NCI-H1105 treated with DMSO at 0.1 percent for 48 hours (cell line): Measurements from ENCODE around the gene H6PD.

Experiments
- DNase-seq: peaks from one replicate; lab custom pipeline; 2025; lab: John Stamatoyannopoulos, UW

H6PD gene

DNA sequence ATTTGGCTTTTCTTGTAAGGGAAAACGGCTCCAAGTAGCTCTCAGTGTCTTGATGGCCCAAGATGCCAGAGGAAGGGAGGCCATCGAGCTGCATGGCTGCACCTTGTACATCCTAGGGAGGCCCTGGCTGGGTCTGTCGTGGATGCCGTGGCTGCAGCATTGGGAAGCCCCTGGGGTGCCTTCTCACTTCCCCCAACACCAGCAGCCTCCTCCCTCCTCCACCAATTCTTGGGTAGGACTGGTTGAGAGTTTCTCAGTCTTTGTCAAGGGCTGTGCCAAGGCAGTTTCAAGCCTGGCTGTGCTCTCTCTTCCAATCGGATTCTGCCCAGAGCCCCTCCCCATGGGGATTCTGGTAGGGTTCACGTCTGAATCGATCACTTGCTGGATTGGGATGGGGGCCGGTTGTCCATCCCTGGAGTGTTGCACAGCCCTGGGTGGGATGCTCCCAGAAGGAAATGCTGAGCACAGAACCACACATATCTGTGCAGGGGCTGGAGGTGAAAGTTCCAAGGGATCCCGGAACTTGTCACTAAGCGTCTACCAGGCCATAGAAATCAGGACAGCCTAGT lies 44.1 kb downstream of the H6PD start:
- DNase-seq: no peak

DNA sequence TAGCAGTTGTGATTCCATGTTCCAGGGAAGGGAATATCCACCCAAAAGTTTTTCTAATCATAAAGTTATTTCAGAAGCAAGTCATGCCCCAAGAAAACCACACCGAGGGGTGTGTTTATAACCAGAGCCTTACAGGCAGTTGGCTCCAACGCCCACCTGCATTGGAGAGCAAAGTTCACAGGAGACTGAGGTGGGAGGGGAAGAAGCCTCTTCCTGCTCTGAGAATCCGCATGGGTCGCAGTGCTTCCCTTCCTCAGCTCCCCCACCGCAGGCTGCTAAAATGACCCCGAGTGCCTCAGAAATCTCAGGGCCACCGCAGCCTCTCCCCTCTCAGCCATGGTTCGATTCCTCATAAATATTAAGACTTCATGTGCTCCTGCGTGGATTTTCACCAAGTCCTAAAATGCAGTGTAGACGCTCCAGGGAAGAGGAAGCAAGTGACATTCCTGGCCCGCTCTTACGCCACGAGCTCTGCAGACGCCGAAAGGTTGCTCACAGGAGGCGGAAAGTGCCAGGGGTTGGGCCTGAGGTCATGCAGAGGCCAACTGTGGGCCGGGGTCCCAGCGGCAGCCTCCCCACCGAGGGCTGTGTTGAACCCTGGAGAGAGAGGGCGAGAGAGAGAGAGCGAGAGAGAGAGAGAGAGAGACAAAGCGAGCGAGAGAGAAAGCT lies 44.7 kb downstream of the H6PD start:
- DNase-seq: no peak

DNA sequence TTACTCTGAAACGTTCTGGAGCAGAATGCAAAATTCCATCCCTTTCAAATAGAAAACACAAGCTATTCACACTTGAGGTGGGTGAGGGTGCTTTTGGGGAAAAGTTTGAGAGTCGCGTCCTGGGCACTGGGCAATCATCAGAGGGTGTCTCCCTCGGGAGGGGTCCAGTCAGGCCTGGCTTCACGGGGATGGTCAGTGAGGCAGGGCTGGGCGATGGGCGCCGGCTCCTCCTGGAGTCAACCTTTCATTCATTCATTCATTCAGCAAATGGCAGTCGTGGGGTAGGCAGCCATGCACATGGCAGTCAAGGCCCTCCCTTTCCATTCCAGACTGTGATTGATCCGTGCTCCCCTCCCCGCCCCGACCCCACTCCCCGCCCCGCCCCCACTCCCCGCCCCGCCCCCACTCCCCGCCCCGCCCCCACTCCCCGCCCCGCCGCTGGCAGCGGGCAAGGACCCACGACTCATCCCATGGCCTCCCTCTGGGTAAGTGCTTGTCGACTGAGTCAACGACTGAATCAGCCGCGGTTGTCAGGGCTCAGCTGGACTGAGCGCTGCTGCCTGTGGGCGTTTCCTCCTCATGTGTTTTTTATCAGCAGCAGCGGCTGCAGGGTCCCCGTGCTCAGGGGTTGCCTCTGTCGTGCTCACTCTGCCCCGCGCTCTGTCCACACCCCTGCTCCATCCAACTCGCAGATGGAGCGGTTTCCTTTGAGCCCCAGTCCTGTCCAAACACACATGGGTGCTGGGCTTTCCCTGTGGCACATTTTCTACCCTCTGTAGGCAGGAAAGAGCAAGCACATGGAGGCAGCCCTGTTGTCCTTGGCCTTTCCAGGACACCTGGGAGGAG lies 45.7 kb downstream of the H6PD start:
- DNase-seq: no peak

DNA sequence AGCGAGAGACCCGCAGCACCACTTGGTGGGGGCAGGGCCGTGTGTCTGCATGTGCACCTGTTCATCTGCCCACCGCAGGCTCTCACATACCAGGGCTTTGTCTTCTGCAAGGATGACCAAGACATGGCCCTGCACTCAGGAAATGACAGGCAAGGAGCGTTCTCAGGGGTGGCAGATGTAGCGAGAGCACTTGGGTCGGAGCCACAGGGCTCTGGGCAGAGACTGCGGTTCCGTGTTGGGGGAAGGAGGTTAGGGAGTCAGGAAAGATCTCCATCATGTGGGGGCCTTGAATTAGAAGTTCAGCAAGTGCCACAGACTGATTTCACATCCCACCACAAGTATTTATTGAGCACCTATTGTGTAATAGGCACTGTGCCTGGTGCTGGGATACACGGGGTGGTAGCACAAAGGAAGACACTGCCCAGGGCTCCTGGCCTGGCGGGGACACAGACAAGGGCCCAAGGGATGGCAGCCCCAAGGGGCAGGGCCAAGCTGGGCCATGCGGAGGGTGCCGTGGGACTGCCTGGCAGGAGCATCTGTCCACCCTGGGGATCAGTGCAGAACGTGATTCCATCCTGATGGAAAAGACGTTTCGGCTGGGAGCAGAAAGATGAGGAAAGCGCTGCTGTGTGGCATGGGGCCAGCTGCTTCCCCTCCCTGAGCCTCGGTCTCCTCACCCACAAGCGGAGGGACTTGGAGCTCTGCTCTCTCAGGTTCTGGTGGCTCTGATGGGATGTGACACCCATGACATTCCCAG lies 46.7 kb downstream of the H6PD start:
- no peak for DNase-seq

DNA sequence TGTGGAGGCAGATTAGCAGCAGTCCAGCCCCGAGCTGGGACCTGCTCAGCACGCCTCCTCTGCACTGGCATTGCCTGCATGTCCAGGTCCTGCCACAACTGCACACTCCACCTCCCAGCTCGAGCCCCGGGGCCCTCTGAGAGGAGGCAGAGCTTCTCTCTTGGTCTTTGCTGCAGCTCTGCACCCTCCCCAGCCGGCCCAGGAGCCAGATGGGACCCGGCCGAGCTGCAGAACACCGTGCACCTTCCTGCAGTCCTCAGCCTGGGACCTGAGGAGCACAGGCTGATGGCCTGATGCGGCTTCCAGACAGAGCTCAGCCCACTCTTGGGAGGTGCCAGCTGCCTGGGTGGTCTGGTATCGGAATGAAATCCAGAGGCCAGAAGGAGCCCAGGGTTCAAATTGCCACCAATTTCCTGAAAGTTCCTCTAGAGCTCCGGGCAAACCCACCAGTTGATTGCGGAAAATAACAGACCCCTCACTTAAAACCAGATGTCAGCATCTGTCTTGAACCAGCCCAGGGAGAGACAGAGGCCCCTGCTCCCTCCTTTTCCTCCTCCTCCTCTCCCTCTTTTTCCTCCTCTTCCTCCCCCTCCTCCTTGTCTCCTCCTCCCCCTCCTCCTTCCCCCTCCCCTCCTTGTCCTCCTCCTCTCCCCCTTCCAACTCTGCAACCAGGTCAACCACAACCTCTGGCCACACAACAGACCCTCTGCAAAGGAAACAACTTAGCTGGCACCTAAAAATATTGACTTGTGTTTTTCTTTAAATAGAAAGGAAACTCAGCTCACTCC lies 47.5 kb downstream of the H6PD start:
- no peak for DNase-seq

DNA sequence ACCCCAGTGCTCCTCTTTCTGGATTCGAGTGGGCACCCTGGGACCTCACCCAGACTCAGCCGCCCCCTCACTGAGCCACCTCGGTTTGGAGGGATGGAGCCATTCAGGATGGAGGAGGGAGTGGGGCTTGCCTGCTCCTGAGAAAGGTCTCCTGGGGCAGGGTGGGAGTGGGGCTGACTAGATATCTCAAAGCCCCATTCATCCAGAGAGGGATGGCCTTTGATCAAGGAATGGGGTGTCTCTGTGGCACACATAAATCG lies 48.1 kb downstream of the H6PD start:
- no peak for DNase-seq

DNA sequence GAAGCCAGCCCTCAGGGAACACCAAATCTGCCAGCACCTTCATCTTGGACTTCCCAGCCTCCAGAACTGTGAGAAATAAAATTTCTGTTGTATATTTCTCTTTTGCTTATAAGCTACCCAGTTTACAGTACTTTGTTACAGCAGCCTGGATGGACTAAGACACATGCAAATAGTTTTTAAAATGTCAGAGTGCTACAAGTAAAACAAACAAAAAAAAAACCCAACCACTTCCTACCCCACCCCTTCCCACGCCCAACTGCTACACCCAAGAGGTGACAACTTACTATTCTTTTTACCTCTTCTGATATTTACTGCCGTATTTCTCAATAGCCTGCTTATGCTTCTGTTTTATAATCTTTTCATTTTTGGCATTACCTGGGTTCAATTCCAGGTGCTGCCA lies 49.5 kb downstream of the H6PD start:
- DNase-seq: no peak

DNA sequence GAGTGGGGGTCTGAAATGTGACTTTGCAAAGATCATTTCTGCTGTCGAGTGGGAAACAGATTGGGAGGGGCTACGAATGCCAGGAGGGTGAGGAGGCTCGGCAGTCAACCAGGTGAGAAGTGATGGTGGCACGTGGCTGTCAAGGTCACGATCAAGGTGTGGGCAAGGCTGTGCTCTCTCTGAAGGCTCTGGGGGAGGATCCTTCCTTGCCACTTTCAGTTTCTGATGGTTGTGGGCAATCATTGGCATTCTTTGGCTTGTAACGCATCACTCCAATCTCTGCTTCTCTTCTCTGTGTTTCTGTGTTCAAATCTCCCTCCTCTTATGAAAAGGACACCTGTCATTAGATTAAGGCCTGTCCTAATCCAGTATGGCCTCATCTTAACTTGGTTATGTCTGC lies 52.0 kb downstream of the H6PD start:
- DNase-seq: no peak

DNA sequence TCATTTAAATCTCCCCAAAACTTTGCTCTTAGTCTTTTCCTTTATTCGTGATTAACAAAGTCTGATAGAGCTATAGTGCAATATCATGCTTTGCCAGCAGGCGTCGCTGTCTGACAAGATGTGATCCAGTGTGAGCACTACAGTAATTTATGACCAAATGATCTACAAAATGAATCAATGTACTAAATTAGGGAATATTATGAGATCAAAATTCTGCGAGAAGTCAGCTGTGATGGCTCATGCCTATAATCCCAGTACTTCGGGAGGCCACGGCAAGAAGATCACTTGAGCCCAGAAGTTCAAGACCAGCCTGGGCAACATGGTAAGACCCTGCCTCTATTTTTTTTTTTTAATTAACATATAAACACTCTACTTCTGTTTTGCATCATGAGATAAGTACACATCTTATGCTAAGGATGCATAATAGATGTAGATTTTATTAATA lies 54.5 kb downstream of the H6PD start:
- DNase-seq: peak; percentile 15

DNA sequence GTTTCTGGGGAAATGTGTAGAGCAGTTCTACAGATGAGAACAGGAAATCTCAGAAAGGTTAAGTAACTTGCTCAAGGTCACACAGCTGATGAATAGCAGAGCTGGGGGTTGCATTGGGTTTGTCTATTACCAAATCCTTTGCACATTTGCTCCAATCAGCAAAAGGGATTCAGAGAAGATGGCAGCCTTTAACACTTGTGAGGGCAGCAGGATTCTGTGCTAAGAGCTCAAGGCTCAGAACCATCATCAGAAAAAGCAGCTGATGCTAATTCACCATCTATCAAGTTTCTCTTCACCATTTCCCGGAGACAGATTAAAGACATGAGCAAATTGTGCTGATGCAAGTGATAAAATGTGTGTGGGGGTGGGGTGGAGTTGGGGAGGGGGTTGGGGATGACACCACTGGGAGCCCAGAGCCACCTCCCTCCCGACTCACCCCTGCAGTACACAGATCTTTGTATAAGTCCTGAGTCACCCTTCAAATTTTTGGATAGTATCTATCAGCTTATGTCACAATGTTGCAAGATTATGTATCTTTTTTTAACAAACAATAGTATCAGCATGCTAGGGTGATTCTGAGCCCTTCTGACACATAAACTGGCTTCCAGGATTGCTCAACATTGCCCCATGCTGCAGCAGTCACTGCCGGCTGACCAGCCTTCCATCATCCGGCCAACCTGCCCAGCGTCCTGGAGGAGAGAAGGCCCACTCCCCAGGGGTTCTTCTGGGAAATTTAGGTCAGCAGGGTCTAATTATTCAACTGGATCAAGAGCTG lies 55.3 kb downstream of the H6PD start:
- no peak for DNase-seq

DNA sequence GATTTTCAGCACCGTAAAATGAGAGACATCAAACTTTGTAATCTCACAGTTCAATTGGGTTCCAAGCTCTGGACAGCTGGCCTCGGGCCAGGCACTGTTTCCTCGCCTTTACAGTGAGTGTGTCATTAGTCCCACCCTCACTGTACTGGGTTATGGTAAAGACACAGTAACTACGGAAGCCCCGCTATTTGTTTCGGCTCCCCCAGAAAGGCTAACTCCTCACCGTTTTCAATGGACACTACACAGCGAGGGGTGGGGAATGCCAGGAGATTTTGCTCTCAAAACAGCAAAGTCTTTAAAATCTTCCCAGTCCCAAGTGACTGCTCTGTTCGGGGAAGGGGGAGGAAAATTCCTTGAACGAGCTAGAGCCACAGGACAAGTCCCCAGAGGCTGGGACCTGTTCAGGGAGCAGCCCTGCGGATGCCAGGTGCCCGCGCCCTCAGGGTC lies 57.4 kb downstream of the H6PD start:
- no peak for DNase-seq

DNA sequence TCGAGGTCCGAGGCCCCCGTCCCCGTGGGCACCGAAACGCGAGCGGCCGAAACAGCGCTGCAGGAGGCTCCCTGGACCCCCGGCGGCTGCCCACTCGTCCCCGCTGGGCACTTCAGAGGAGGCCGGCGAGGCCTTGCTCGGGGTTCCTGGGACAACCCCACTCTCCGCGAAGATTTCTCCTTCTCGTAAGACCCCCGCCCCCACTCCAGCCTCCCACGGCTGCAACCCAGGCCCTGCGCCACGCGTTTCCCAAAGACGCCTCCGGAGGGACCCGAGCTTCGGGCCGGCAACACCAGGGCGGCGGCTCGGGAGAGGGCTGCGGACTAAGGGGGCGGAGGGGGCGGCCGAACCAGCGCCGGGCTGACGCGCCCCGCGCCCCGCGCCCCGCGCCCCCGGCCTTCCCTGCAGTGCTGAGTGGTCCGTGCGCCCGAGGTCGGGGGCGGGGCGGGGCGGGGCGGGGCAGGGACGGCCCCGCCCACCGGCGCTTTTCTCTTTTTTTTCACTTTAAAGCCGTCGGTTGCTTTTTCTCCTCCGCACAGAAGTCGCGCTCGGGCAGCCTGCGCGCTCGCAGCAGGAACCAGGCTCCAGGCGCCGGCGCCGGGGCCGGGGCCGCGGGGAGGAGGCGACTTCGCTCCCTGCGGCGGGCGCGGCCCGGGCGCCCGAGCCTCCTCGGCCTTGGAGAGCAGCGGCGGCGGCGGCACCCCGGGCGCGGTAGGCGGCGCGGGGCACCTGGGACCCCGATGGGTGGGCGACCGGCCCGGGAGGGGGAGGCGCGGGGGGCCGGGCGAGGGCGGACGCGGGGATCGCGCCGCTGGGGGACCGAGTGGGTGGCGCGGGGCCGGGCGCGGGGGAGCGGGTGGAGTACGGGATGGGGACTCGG lies 58.0 kb downstream of the H6PD start, which contains the start of gene SPSB1:
SPSB1 (plus strand) TSS at position 534 of the 880 bp plus-strand sequence. CDS start 62,998 bp downstream, outside the sequence.
- peak; percentile 71 for DNase-seq

DNA sequence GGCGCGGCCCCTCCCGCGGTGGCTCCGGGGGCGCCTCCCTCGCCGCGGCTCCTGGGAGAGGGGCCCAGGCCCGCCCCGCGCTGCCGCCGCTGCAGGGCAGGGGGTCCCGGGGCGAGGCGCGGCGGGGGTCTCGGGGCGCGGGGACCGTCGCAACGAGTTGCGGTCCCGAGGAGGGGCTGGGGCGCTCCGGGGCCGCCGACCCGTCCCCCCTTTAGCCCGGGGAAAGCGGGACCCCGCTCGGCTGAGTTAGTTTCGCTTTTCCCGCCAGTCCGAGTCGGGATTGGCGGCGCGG lies 58.6 kb downstream of the H6PD start:
- no peak for DNase-seq

DNA sequence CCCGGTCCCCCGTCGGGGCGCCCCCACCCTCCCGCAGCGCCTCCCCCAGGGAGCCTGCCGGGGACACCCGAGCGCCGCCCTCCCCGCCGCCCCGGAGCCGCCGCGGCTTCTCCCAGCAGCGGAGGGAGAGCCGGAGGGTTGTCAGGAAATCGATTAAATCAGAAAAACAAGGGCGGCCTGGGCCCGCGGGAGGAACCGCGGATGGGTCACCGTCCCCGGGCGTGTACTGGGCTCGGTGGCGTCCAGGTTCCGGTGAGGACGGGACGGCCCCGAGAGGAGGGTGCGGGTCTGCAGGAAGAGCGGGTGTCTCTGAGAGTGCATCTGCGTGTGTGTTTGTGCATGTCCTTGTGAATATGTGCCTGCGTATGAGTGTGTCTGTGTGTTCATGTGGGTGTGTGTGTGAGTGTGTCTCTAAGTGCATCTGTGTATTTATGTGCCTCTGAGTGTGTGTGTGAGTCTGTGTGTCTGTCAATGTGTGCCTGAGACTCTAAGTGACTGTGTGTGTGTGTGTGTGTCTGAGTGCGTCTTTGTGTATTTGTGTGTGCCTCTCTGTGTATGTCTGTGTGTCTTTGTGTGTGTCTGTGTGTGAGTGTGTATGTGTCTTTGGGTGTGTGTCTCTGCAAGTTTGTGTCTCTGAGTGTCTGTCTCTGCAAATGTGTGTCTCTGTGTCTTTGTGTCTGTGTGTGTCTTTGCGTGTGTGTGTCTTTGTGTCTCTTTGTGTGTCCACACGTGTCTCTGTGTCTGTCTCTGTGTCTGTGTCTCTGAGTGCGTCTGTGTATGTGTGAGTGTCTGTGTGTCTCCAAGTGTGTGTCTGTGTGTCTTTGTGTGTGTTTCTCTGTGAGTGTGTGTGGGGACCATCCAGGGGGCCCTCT lies 59.2 kb downstream of the H6PD start:
- DNase-seq: no peak

DNA sequence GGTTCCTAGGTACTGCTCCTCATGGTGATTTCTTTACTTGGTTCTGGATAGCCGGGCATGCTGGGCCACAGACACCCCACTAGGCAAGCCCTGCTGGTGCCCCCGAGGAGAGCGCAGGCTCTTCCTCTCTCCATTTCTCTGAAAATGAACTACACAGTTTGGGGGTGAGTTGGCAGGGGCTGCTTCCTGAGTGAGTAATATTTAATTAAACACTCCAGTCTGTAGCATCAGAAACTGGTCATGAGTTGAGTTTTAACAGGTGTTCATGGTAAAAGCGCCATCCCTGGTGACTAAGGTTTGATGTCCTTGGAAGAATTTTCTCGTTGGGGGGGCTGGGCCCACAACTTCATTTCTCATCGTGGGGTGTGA lies 59.8 kb downstream of the H6PD start:
- no peak for DNase-seq

DNA sequence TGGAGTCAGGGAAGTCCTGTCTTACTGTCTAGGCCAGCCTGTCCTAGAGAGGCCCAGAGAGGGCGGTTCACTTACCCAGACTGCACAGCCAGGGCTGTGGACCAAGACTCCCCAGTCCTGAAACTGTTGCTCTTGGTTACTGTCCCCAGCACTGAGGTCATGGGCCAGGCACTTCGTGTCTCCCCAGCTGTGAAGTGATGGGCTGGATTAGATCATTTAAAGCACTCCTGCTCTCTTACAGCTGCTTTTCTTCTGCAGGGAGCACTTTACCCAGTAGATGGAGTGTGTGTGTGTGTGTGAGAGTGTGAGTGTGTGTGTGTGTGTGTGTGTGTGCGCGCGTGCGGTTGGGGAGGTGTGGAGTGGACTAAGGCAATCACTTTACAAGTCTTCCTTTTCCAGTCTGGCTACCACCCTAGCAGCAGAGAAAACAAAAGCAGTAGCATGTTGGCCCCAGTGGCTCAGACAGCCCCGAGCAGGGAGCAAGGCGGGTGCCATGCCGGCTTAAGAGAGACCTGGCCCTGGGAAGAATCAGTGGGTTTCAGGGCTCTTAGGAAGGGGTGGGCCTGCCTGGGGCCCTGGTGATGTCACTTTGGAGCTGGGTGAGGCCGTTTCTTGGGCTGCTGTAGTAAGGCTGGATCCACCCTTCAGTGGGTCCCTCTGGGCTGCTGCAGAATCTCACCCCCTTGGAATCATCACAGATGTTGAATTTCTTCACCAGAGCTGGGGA lies 60.5 kb downstream of the H6PD start:
- DNase-seq: no peak

DNA sequence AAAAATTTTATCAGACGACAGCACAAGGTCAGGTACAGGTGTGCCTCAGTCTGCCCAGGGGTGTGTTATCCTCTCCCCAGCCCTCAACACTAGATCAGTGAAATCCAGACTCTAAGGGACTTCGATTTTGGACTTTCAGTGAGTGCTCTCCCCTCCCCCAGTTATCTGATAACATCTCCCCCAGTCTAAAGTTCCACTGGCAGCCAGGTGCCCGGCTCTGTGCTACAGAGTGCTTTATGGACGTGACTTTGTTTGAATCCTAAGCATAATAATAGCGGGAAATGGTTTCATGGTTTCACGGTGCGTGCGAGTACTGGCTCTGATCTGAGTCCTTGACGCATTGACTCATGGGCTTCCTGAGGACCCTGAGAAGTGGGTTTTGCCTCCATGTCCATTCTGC lies 61.3 kb downstream of the H6PD start:
- DNase-seq: no peak

DNA sequence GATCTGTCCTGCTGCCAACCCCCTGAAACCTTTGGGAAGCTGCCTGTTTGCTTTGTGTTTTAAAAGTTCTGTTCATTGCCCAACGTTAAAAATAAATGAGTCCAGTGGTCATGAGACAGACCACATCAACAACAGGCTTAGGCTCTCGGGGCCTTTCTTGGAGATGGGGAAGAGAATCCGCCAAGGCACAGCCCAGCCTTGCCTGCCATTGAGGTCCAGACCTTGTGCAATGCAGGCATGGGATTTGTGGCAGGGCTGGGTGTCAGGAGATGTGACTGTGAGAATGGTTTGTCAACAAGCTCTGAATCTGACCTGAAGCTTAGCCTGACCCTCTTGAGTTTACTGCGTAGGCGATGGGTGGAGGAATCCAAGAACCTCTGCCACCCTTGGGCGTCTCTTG lies 62.3 kb downstream of the H6PD start:
- DNase-seq: no peak

DNA sequence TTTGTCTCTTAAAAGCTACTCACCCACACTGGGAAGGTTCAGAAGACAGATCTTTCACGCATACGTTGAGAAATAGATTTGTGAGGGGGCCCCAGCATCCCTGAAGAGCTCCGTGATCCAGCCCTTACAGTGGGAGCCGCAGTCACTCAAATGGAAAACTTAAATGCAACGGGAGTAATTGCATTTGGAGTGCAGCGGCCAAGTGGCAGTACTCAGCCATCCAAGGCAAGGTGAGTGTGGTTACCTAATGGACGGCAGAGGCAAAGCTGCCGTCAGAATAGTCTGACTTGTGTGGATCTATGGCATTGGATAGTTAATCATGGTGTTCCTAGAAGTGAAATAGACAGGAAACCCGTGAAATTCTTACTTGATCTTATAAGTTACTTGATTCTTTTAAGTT lies 63.3 kb downstream of the H6PD start:
- no peak for DNase-seq
